IMR-90 (cell line): ENCODE data around the gene MCMBP. TPM values are rescaled to one million over a fixed set of nuclear protein-coding genes. Genes with fewer than 3 reads are reported as not detected.

Experiments
- ATAC-seq: fragments of 200-7000 bp; cut with Tn5 transposase; 2 replicates; pipeline ENCODE4 v1.9.1; 2020; ENCODE audit warnings: low read depth, mild to moderate bottlenecking, moderate library complexity
- BruUV-seq: library from RNA; stranded (reverse); fragments of 400-500 nt; replicated peaks from 2 replicates; lab custom pipeline; 2021; lab: Mats Ljungman, UMichigan
- CTCF ChIA-PET: fragments of 300-600 bp; formaldehyde crosslinking; extraction: SDS; loops from one replicate; lab custom pipeline; 2021; ENCODE audit warnings: antibody characterized with exemption; lab: Yijun Ruan, JAX
- POLR2A ChIA-PET: fragments of 300-600 bp; sonication (Branson Sonifier 250); formaldehyde crosslinking; loops from one replicate; lab custom pipeline; 2022; ENCODE audit warnings: antibody characterized with exemption; ENCODE audit not compliant: unreplicated experiment; lab: Charles Lee
- DNase-seq: peaks from one replicate; pipeline ENCODE4 v3.0.0; 2013
- H2AFZ ChIP-seq: replicated peaks from 2 replicates; pipeline ENCODE3; 2013; ENCODE audit warnings: low read length, mild to moderate bottlenecking; ENCODE audit not compliant: poor library complexity
- H2AK5ac ChIP-seq: 2 replicates; pipeline ENCODE4 v1.6.1; 2013; ENCODE audit warnings: low read depth, low read length, inconsistent platforms
- H2AK9ac ChIP-seq: replicated peaks from 2 replicates; pipeline ENCODE3; 2013; ENCODE audit warnings: mild to moderate bottlenecking, low read depth, low read length, moderate library complexity; ENCODE audit not compliant: poor library complexity
- H2BK120ac ChIP-seq: 2 replicates; pipeline ENCODE4 v1.6.1; 2013; ENCODE audit warnings: low read depth, low read length, inconsistent platforms
- H2BK15ac ChIP-seq: 3 replicates; pipeline ENCODE4 v1.6.1; 2013; ENCODE audit warnings: low read depth, low read length, inconsistent platforms
- H2BK20ac ChIP-seq: 2 replicates; pipeline ENCODE4 v1.6.1; 2013; ENCODE audit warnings: low read depth, mild to moderate bottlenecking, inconsistent platforms, low read length, moderate library complexity
- H2BK5ac ChIP-seq: 2 replicates; pipeline ENCODE4 v1.6.1; 2013; ENCODE audit warnings: mild to moderate bottlenecking, low read depth, low read length, inconsistent platforms; ENCODE audit not compliant: poor library complexity, severe bottlenecking
- H3K14ac ChIP-seq: replicated peaks from 2 replicates; pipeline ENCODE4 v1.6.1; 2013; ENCODE audit warnings: low read depth, low read length, inconsistent platforms
- H3K18ac ChIP-seq: 2 replicates; pipeline ENCODE4 v1.6.1; 2013; ENCODE audit warnings: low read depth, low read length, control low read depth
- H3K23ac ChIP-seq: 2 replicates; pipeline ENCODE4 v1.6.1; 2013; ENCODE audit warnings: low read depth, low read length, inconsistent platforms
- H3K27ac ChIP-seq: 2 replicates; pipeline ENCODE4 v1.5.1; 2013; ENCODE audit warnings: mild to moderate bottlenecking, control low read depth, low read length; ENCODE audit not compliant: insufficient read depth
- H3K27me3 ChIP-seq: 2 replicates; pipeline ENCODE4 v1.6.1; 2013; ENCODE audit warnings: low read length; ENCODE audit not compliant: control insufficient read depth, insufficient read depth
- H3K36me3 ChIP-seq: 2 replicates; pipeline ENCODE4 v1.6.1; 2013; ENCODE audit warnings: low read length, mixed read lengths; ENCODE audit not compliant: control insufficient read depth, insufficient read depth
- H3K4ac ChIP-seq: 2 replicates; pipeline ENCODE4 v1.6.1; 2013; ENCODE audit warnings: low read depth, low read length, inconsistent platforms
- H3K4me1 ChIP-seq: 2 replicates; pipeline ENCODE4 v1.6.1; 2013; ENCODE audit warnings: low read length, mixed read lengths; ENCODE audit not compliant: control insufficient read depth, insufficient read depth
- H3K4me2 ChIP-seq: 2 replicates; pipeline ENCODE4 v1.6.1; 2013; ENCODE audit warnings: low read depth, mild to moderate bottlenecking, control low read depth, low read length, moderate library complexity
- H3K4me3 ChIP-seq: 2 replicates; pipeline ENCODE4 v1.5.1; 2013; ENCODE audit warnings: low read depth, mild to moderate bottlenecking, control low read depth, low read length, moderate library complexity; ENCODE audit not compliant: insufficient read depth
- H3K56ac ChIP-seq: 2 replicates; pipeline ENCODE4 v1.6.1; 2013; ENCODE audit warnings: low read length, inconsistent platforms; ENCODE audit not compliant: insufficient read depth; ENCODE audit errors: extremely low read depth
- H3K79me1 ChIP-seq, 2 experiments: 2 replicates each; pipeline ENCODE4 v1.6.1; 2013; ENCODE audit warnings: low read length in 2 of 2, inconsistent platforms in 1 of 2, low read depth in 1 of 2
- H3K9ac ChIP-seq: 2 replicates; pipeline ENCODE4 v1.6.1; 2013; ENCODE audit warnings: low read depth, low read length, control low read depth
- H3K9me1 ChIP-seq: 2 replicates; pipeline ENCODE4 v1.6.1; 2013; ENCODE audit warnings: low read length, inconsistent platforms; ENCODE audit not compliant: insufficient read depth
- H3K9me3 ChIP-seq: 2 replicates; pipeline ENCODE4 v1.6.1; 2013; ENCODE audit warnings: low read length; ENCODE audit not compliant: control insufficient read depth, insufficient read depth
- H4K20me1 ChIP-seq: 2 replicates; pipeline ENCODE4 v1.6.1; 2013; ENCODE audit warnings: low read length, inconsistent platforms; ENCODE audit not compliant: insufficient read depth
- H4K5ac ChIP-seq: 2 replicates; pipeline ENCODE4 v1.6.1; 2013; ENCODE audit warnings: mild to moderate bottlenecking, low read depth, low read length, control low read depth
- H4K8ac ChIP-seq, 2 experiments: 2 replicates each; pipeline ENCODE4 v1.6.1; 2013; ENCODE audit warnings: low read depth in 2 of 2, low read length in 2 of 2, control low read depth in 1 of 2, inconsistent platforms in 1 of 2
- H4K91ac ChIP-seq: 2 replicates; pipeline ENCODE4 v1.6.1; 2013; ENCODE audit warnings: low read depth, low read length, inconsistent platforms; ENCODE audit not compliant: insufficient read depth
- BHLHE40 ChIP-seq: fragments of 150-350 bp; IDR thresholded peaks from 2 replicates; pipeline ENCODE4 v1.6.1; 2016; ENCODE audit warnings: mild to moderate bottlenecking, low read depth, low read length
- CHD1 ChIP-seq: IDR thresholded peaks from 2 replicates; pipeline ENCODE4 v1.6.1; 2012; ENCODE audit warnings: low read depth, low read length, improper control_type of control experiment
- CTCF ChIP-seq: conservative IDR thresholded peaks from 2 replicates; pipeline ENCODE4 v1.5.1; 2012; ENCODE audit warnings: mild to moderate bottlenecking, low read depth, low read length, improper control_type of control experiment
- ELK1 ChIP-seq: fragments of 150-350 bp; IDR thresholded peaks from 2 replicates; pipeline ENCODE4 v1.6.1; 2016; ENCODE audit warnings: low read depth, mild to moderate bottlenecking, low read length, moderate library complexity, borderline replicate concordance
- FOS ChIP-seq: fragments of 150-350 bp; IDR thresholded peaks from 2 replicates; pipeline ENCODE4 v1.6.1; 2016; ENCODE audit warnings: low read depth, low read length
- MAZ ChIP-seq: IDR thresholded peaks from 2 replicates; pipeline ENCODE4 v1.6.1; 2012; ENCODE audit warnings: low read depth, mild to moderate bottlenecking, low read length, improper control_type of control experiment, moderate library complexity, borderline replicate concordance
- NFE2L2 ChIP-seq: fragments of 150-350 bp; IDR thresholded peaks from 2 replicates; pipeline ENCODE4 v1.6.1; 2016; ENCODE audit warnings: low read depth, mild to moderate bottlenecking, low read length
- POLR2A ChIP-seq: IDR thresholded peaks from 2 replicates; pipeline ENCODE4 v1.6.1; 2012; ENCODE audit warnings: mild to moderate bottlenecking, low read depth, low read length
- RAD21 ChIP-seq: IDR thresholded peaks from 2 replicates; pipeline ENCODE4 v1.6.1; 2012; ENCODE audit warnings: low read length, improper control_type of control experiment
- RFX5 ChIP-seq: IDR thresholded peaks from 2 replicates; pipeline ENCODE4 v1.8.0; 2012; ENCODE audit warnings: low read depth, mild to moderate bottlenecking, low read length, moderate library complexity
- SMC3 ChIP-seq: fragments of 150-350 bp; IDR thresholded peaks from 2 replicates; pipeline ENCODE4 v1.6.1; 2016; ENCODE audit warnings: low read depth, mild to moderate bottlenecking, antibody characterized with exemption, low read length, moderate library complexity
- WGBS, 2 experiments: methylation state at CpG; one replicate each; pipeline versions ENCODE4 v1.1.5 to v1.1.7; 2013; ENCODE audit warnings: missing lambda C conversion rate in 2 of 2; ENCODE audit not compliant: insufficient read length in 1 of 2; ENCODE audit errors: extremely low coverage in 2 of 2; 5-methylcytosine and 5-hydroxymethylcytosine counted together
- dilution Hi-C: fragments of 300-500 bp; cut with HindIII; formaldehyde crosslinking; loops from one replicate; pipeline ENCODE4 v1.14.3; 2018; ENCODE audit warnings: low sequenced_read_pairs; ENCODE audit not compliant: unreplicated experiment
- in situ Hi-C: fragments of 300-500 bp; cut with MboI; formaldehyde crosslinking; loops from 3 replicates; pipeline ENCODE4 v1.14.3; 2019; ENCODE audit warnings: low sequenced_read_pairs, inconsistent platforms, mixed read lengths
- intact Hi-C: fragments of 100-400 bp; cut with micrococcal nuclease; formaldehyde crosslinking; loops from 2 replicates; pipeline ENCODE4 v1.10.0; 2022
- polyA plus RNA-seq, 3 experiments: library from polyadenylated mRNA; depleted of rRNA; stranded (reverse); fragments of >200 nt; gene quantifications; 2 replicates each; pipeline ENCODE4 v1.2.3, GENCODE V29; 2012; ENCODE audit warnings: low replicate concordance in 1 of 3
- total RNA-seq: library from RNA; depleted of rRNA; stranded (reverse); fragments of >200 nt; gene quantifications from 2 replicates; pipeline ENCODE4 v1.2.3, GENCODE V29; 2012

Gene MCMBP
- total and polyA plus RNA-seq, 2 of the 4 experiments (the other 2 are of a cell fraction), result 39.0 to 59.9 TPM

- no peak overlapping the region for H2BK15ac ChIP-seq
- no peak for TF ChIP-seq CTCF
- TF ChIP-seq FOS, result no peak
- no peak for TF ChIP-seq MAZ
- TF ChIP-seq RAD21, result no peak
- TF ChIP-seq ELK1, result no peak
- TF ChIP-seq NFE2L2, result no peak
- no peak for TF ChIP-seq CHD1
- no peak for TF ChIP-seq BHLHE40
- no peak for TF ChIP-seq POLR2A
- TF ChIP-seq RFX5, result no peak
- TF ChIP-seq SMC3, result no peak
- H2AFZ ChIP-seq, result no peak overlapping the region
- DNase-seq (peak; percentile 70), ATAC-seq (peak; percentile 82)
- no peak overlapping the region for H2AK9ac ChIP-seq
- dilution Hi-C loops, result no loop called here
- peaks cover 2% of the 10 kb centered on the region for H3K4me1 ChIP-seq
- H4K8ac ChIP-seq, result no peak overlapping the region
- no peak overlapping the region for H3K18ac ChIP-seq
- no peak overlapping the region for H4K91ac ChIP-seq
- H4K20me1 ChIP-seq, result no peaks in the 10 kb centered on the region
- in situ Hi-C loops, result no loop called here
- H3K4me3 ChIP-seq, result no peak overlapping the region
- no CpG with 5 or more reads among the region's 3 CpGs for WGBS, 2 experiments
- no TSS peak for BruUV-seq
- no peak overlapping the region for H4K5ac ChIP-seq
- no peak overlapping the region for H3K4me2 ChIP-seq
- no peaks in the 10 kb centered on the region for H3K9me3 ChIP-seq
- H2BK5ac ChIP-seq, result no peak overlapping the region
- CTCF ChIA-PET, result interaction anchor here (0.6 kb wide), 1 partner anchor 59 kb away, joined by 3 read pairs; no protein-coding TSS in a partner anchor
- H3K14ac ChIP-seq, result no peak overlapping the region
- H3K9me1 ChIP-seq, result peaks cover 3% of the 10 kb centered on the region; the same call in 1 of the 2 replicates
- peaks cover 38% of the 10 kb centered on the region for H3K36me3 ChIP-seq
- H3K23ac ChIP-seq, result no peak overlapping the region
- peaks cover 8 to 12% of the 10 kb centered on the region in 2 experiments for H3K79me1 ChIP-seq
- no peak overlapping the region for H2AK5ac ChIP-seq
- H3K56ac ChIP-seq, result no peak overlapping the region
- intact Hi-C loops, result no loop called here
- H3K27ac ChIP-seq, result peak overlapping the region; percentile 31; the same call in 1 of the 2 replicates
- no peak overlapping the region for H2BK20ac ChIP-seq
- no peak overlapping the region for H3K9ac ChIP-seq
- H2BK120ac ChIP-seq, result no peak overlapping the region
- H3K4ac ChIP-seq, result no peak overlapping the region
- POLR2A ChIA-PET, result no interaction called here
- H3K27me3 ChIP-seq, result no peaks in the 10 kb centered on the region
These were observed 46.6 kb upstream of the MCMBP start for GRCh38 chr10:119919271-119919670.
